Stimulated activated CD8-positive, alpha-beta memory T cell treated with anti-CD3 and anti-CD28 coated beads, Interleukin-7, amount 100 ng/mL, for 48 hours (primary cell): Measurements from ENCODE around the gene ABLIM1.

Source experiments
- DNase-seq, 2 donors: peaks; one replicate each; pipeline ENCODE4 v3.0.0-alpha.2; 2020; ENCODE audit warnings: low read depth in 1 of 2; ENCODE audit errors: extremely low read depth in 1 of 2

Gene ABLIM1

DNA sequence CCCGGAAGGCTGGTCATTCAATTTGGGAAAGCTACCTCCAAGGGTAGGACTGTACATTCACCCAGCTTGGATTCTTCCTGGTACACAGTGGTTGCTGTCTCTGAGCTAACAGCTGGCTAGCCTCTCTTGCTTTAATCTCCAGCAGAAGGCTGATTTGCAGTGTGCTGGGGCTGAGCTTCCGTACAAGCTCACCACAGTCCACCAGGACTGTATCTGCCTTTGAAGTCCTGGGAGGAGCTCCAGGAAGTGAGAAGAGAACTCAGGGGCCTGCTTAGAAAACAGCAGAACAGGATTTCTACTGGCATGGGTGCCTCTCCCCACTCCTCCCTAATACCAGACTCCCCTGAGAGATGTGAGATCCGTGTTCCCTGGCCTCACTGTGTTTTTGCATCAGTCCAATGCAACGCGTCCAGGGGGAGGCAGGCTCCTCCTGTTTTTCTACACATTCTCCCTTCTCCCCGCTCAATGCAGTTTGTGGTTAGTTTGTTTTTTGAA, 260.4 kb downstream of the ABLIM1 start:
- DNase-seq: no peak

- no peak for DNase-seq
These were observed 261.6 kb downstream of the ABLIM1 start for GRCh38 chr10:114396464-114396863.

DNA sequence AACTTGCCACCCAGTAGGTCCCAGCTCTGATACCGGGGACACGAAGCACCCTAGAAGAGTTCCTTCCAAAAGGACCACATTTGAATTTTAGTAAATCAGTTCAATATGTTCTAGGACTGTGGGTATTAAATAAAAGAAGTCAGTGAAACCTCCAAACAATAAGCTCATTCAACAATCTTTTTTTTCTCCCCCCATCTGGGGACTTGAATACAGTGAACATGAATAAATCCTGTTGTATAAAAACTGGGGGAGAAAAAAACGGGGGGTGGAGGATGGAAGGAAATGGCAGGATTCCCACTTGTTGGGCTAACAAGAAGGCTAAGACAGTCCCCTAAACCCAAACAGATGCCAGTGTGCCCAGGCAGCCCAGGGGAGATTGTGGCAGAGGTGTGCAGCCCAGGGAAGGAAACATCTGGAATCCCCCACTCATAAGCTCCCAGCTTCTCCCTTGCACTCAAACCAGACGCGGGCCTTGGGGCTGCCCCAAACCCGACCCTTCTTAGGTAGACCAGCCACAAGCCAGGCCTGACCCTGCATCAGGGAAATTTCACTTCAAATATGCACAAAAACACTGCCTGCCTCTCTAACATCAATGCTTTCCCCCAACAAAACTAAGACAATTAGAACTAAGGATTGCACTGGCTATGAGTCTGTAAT, 262.6 kb downstream of the ABLIM1 start:
- no peak for DNase-seq

DNA sequence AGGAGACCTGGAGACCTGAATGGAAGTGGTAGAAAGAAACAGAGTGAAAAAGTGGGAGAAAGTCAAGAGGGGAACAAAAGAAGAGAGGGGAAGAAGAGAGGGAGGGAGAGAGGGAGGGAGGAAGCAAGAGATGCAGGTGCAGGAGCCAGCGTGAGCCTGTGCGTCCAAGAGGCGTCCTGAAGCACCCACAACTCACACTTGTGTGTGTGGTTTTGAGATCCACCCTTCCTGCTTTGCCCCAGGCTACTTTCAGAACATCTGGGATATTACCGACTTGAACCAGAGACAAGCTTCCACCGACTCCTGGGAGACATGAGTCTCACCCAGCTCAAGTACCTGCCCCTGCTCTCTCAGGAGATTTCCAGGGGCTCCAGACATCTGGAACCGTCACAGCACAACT, 263.5 kb downstream of the ABLIM1 start:
- no peak for DNase-seq

GRCh38 chr10:114393886-114394285, 264.2 kb downstream of the ABLIM1 start:
- no peak for DNase-seq

- no peak for DNase-seq
These were observed 264.6 kb downstream of the ABLIM1 start for GRCh38 chr10:114393482-114393881.

- no peak for DNase-seq
These were observed 265.8 kb downstream of the ABLIM1 start for GRCh38 chr10:114392112-114392835.

DNA sequence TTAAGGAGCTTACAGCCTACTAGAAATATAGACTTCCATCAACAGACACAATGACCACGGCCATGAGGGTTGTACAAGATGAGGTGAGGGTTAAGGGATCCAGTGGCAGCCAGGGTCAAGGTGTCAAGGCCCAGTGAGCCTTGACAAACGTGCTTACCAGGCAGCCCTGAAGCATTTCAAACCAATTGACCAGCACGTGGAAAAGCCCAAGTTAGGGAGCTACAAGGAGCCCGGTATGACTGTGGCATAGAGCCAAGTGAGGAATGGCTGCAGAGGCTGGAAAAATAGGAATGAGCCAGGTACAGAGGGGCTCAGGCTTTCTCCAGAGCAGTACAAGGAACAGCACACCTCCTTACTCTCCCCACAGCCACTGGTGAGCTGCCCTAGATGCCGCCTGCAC, 266.5 kb downstream of the ABLIM1 start:
- no peak for DNase-seq

DNA sequence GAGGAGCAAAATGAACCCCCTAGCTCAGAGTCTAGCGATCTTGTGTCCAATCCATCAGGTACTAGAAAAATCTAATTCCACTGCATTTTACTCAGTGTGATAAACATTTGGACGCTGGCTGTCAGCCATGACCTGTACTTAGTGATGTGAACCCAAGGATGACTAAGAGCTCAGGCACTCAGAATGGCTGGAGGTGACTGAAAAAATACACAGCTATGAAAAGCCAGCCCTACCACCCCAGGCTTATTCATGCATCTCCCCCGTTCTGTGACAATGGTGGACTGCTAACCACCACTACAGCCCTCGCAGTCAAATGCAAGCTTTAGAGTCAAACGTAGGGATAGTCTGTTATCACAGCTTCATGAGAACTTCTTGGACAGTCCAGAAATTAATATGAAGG, 268.6 kb downstream of the ABLIM1 start:
- no peak for DNase-seq

- no peak for DNase-seq
These were observed 269.8 kb downstream of the ABLIM1 start for GRCh38 chr10:114388275-114388674.

DNA sequence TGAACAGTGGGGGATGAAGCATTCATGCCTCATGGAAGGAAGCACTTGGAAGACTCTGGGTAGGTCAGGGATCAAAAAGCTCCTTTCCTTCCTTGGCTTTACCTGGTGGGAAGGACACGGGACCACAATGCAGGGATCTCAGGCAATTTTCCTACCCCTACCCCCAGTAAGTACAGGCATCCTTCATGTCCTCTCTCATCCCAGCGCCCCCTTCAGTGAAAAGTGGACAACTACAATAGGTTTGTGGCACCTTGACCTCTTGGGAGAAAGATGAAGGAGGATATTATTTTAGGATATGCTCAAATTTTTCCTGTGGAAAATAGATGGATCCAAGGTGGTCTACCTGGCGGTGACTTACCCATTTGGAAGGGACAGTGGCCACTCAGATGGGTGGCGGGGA, 270.3 kb downstream of the ABLIM1 start:
- DNase-seq: no peak

DNA sequence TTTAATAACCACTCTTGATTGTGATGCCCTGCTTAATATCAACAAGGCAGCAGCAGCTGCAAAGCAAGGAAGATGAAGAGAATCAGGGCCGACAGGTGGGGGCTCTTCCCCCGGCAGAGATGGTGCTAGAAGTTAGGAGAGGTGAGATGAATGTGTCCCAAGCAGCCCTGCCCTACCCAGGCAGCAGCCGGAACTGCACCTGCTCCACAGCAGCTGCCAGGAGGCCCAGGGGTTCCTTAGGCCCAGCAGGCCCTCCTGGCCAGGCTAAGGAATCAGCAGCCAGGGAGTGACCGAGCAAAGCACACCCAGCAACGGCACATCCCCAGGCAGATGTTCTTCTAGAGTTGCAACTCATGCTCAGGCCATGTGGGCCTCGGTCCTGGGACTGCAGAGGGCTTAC, 271.6 kb downstream of the ABLIM1 start:
- DNase-seq: no peak

- DNase-seq: no peak
These were observed 272.5 kb downstream of the ABLIM1 start for GRCh38 chr10:114385557-114385956.

DNA sequence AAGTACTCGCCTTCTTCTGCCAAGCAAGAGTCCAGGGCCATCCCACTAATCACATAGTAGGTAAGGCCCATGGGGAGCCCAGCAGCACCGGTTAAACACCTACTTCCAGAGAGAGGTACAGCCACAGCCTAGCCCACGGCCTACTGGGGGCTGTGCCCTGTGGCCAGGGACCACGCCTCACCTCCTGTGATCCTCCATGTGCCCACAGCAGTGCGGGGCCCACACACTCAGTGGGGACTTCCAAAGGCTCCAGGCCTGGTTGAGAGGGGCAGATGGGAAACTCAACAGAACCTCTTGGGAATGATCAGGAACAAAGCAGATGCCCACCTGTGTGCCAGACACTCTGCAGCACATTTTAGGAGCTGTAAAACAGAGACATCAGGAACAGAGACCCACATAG, 273.5 kb downstream of the ABLIM1 start:
- no peak for DNase-seq

DNA sequence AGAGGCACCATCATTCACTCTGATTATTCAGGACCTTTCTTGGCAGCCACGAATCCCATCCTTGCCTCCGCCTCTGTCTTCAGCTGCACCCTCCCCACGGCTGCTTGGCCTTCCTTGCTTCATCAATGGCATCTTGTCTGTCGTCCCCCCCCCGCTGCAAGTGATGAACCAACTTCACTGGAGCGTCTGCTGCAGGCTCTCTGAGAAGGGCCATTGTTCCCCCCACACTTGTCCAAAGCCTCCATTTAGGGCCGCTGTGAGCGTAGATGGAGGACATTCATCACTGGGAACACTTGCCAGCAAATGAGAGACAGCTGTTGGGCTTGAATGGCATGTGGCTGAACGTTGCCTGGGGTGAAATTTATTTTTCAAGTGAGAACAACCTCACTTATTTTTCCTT, 273.9 kb downstream of the ABLIM1 start:
- no peak for DNase-seq
